Endothelial cell of umbilical vein (primary cell): Measurements from ENCODE around the gene DMTF1. TPM values are rescaled to one million over a fixed set of nuclear protein-coding genes. Genes with fewer than 3 reads are reported as not detected.

Experiments
- BruUV-seq: library from RNA; stranded (reverse); fragments of 400-500 nt; replicated peaks from 2 replicates; lab custom pipeline; 2021; lab: Mats Ljungman, UMichigan
- CTCF ChIA-PET: fragments of 300-600, 350-600 bp; sonication (Branson Sonifier 250); formaldehyde crosslinking; loops from one replicate; lab custom pipeline; 2021; ENCODE audit warnings: antibody characterized with exemption, inconsistent platforms; lab: Charles Lee
- POLR2A ChIA-PET: fragments of 300-600, 350-600 bp; sonication (Branson Sonifier 250); formaldehyde crosslinking; loops from one replicate; lab custom pipeline; 2021; ENCODE audit warnings: antibody characterized with exemption, inconsistent platforms; lab: Charles Lee
- DNase-seq: peaks from one replicate; pipeline ENCODE4 v3.0.0-alpha.2; 2011; ENCODE audit warnings: low read depth, low spot score
- FAIRE-seq: peaks from 2 replicates; lab custom pipeline; 2011; peaks lifted over from hg19 to GRCh38; lab: Jason Lieb, UNC
- H2AFZ ChIP-seq: 2 replicates; pipeline ENCODE4 v1.6.0; 2012; ENCODE audit warnings: low read depth, low read length, control low read depth, inconsistent platforms
- H3K27ac ChIP-seq: 2 replicates; pipeline ENCODE4 v1.5.1; 2011; ENCODE audit warnings: low read depth, mild to moderate bottlenecking, control low read depth, low read length, moderate library complexity; ENCODE audit not compliant: insufficient read depth
- H3K27me3 ChIP-seq, 2 experiments: 2 replicates each; pipeline versions ENCODE4 v1.6.0 to v1.6.1; 2011; ENCODE audit warnings: low read length in 2 of 2, mixed read lengths in 1 of 2; ENCODE audit not compliant: control insufficient read depth in 2 of 2, insufficient read depth in 2 of 2
- H3K36me3 ChIP-seq, 2 experiments: 2 replicates in 1 of 2; 3 replicates in 1 of 2; pipeline ENCODE4 v1.5.1; 2011; ENCODE audit warnings: low read length in 2 of 2, mild to moderate bottlenecking in 1 of 2, moderate library complexity in 1 of 2; ENCODE audit not compliant: control insufficient read depth in 2 of 2, insufficient read depth in 2 of 2; ENCODE audit errors: extremely low read depth in 1 of 2
- H3K4me1 ChIP-seq: 3 replicates; pipeline ENCODE4 v1.5.1; 2011; ENCODE audit warnings: mild to moderate bottlenecking, low read length; ENCODE audit not compliant: control insufficient read depth, insufficient read depth; ENCODE audit errors: extremely low read depth
- H3K4me2 ChIP-seq: 2 replicates; pipeline ENCODE4 v1.6.1; 2011; ENCODE audit warnings: low read length, control low read depth, mixed read lengths; ENCODE audit not compliant: insufficient read depth
- H3K4me3 ChIP-seq, 3 experiments: fragments of 200-600 bp in 1 of 3; sonication (generic), shearing (Covaris generic) in 1 of 3; replicated peaks in 1 of 3; 2 replicates each; pipeline ENCODE4 v1.5.1; 2011 to 2016; ENCODE audit warnings: control low read depth in 3 of 3, low read length in 3 of 3, mild to moderate bottlenecking in 2 of 3, inconsistent platforms in 1 of 3, low read depth in 1 of 3, moderate library complexity in 1 of 3; ENCODE audit not compliant: insufficient read depth in 1 of 3
- H3K79me2 ChIP-seq: 2 replicates; pipeline ENCODE4 v1.6.0; 2012; ENCODE audit warnings: low read length, inconsistent platforms; ENCODE audit not compliant: control insufficient read depth, insufficient read depth
- H3K9ac ChIP-seq: replicated peaks from 2 replicates; pipeline ENCODE3; 2011; ENCODE audit warnings: low read length, control low read depth; ENCODE audit not compliant: insufficient read depth; ENCODE audit errors: extremely low read depth
- H3K9me1 ChIP-seq: replicated peaks from 3 replicates; pipeline ENCODE4 v1.6.0; 2011; ENCODE audit warnings: mild to moderate bottlenecking, low read length; ENCODE audit not compliant: control insufficient read depth, insufficient read depth; ENCODE audit errors: extremely low read depth
- H3K9me3 ChIP-seq: replicated peaks from 2 replicates; pipeline ENCODE4 v1.5.1; 2012; ENCODE audit warnings: low read length, inconsistent platforms; ENCODE audit not compliant: control insufficient read depth, insufficient read depth
- H4K20me1 ChIP-seq: replicated peaks from 2 replicates; pipeline ENCODE3; 2011; ENCODE audit warnings: mild to moderate bottlenecking, low read length; ENCODE audit not compliant: control insufficient read depth, insufficient read depth; ENCODE audit errors: extremely low read depth
- EZH2 ChIP-seq: IDR thresholded peaks from 2 replicates; pipeline ENCODE4 v1.6.1; 2012; ENCODE audit warnings: borderline replicate concordance, low read depth, mild to moderate bottlenecking, moderate library complexity, low read length, inconsistent platforms; ENCODE audit not compliant: severe bottlenecking
- FOS ChIP-seq: IDR thresholded peaks from 2 replicates; pipeline ENCODE4 v1.6.1; 2011; ENCODE audit warnings: mild to moderate bottlenecking, low read length, moderate library complexity, borderline replicate concordance; ENCODE audit not compliant: insufficient read depth
- GATA2 ChIP-seq: IDR thresholded peaks from 2 replicates; pipeline ENCODE4 v1.7.0; 2011; ENCODE audit warnings: low read depth, mild to moderate bottlenecking, moderate library complexity, mixed read lengths, low read length; ENCODE audit not compliant: insufficient read length, insufficient read depth
- JUN ChIP-seq: IDR thresholded peaks from 2 replicates; pipeline ENCODE4 v1.6.1; 2011; ENCODE audit warnings: borderline replicate concordance, low read depth; ENCODE audit not compliant: insufficient read length, insufficient read depth
- MAX ChIP-seq: IDR thresholded peaks from 2 replicates; pipeline ENCODE4 v1.6.1; 2011; ENCODE audit not compliant: insufficient read depth, insufficient read length
- MYC ChIP-seq: IDR thresholded peaks from one replicate; pipeline ENCODE4 v1.6.1; 2011; ENCODE audit warnings: mild to moderate bottlenecking, low read depth, low read length
- POLR2A ChIP-seq: IDR thresholded peaks from 2 replicates; pipeline ENCODE4 v1.6.1; 2012; ENCODE audit warnings: low read depth, mild to moderate bottlenecking, control low read depth, low read length
- POLR2AphosphoS5 ChIP-seq: IDR thresholded peaks from 2 replicates; pipeline ENCODE4 v1.6.1; 2012; ENCODE audit warnings: low read depth, mild to moderate bottlenecking, control low read depth, low read length, moderate library complexity; ENCODE audit not compliant: insufficient read depth
- dilution Hi-C: fragments of 300-500 bp; cut with MboI; formaldehyde crosslinking; loops from one replicate; pipeline ENCODE4 v1.15.0; 2019; ENCODE audit warnings: low sequenced_read_pairs; ENCODE audit not compliant: extremely low pct_ligation_motif_present
- intact Hi-C: fragments of 100-400 bp; cut with micrococcal nuclease; formaldehyde crosslinking; loops from one replicate; pipeline ENCODE4 v1.10.0; 2022
- polyA plus RNA-seq, 4 experiments: library from polyadenylated mRNA; depleted of rRNA in 3 of 4; stranded (reverse) in 3 of 4; unstranded in 1 of 4; fragments of >200 nt; gene quantifications; 2 replicates each; pipeline versions ENCODE4 v1.2.1 to v1.2.3, GENCODE V29; 2011 to 2012; ENCODE audit warnings: missing spikeins in 1 of 4
- total RNA-seq: library from RNA; stranded (reverse); gene quantifications from 2 replicates; pipeline ENCODE4 v1.2.3, GENCODE V29; 2021
- TF ChIP-seq, protein P1 (sequence below), 2 donors: IDR thresholded peaks; 1 replicate in 1 of 2; 2 replicates in 1 of 2; pipeline ENCODE4 v1.5.1; 2011; ENCODE audit warnings: low read length in 2 of 2, mild to moderate bottlenecking in 2 of 2, moderate library complexity in 2 of 2, control low read depth in 1 of 2, inconsistent platforms in 1 of 2, low read depth in 1 of 2; ENCODE audit not compliant: insufficient read depth in 1 of 2; ENCODE audit errors: extremely low read depth in 1 of 2

Gene DMTF1
- total and polyA plus RNA-seq, 2 donors (not counting 3 experiments of a cell fraction or from before 2014, with no cell fraction given) = 78.5 to 100.0 TPM

DNA sequence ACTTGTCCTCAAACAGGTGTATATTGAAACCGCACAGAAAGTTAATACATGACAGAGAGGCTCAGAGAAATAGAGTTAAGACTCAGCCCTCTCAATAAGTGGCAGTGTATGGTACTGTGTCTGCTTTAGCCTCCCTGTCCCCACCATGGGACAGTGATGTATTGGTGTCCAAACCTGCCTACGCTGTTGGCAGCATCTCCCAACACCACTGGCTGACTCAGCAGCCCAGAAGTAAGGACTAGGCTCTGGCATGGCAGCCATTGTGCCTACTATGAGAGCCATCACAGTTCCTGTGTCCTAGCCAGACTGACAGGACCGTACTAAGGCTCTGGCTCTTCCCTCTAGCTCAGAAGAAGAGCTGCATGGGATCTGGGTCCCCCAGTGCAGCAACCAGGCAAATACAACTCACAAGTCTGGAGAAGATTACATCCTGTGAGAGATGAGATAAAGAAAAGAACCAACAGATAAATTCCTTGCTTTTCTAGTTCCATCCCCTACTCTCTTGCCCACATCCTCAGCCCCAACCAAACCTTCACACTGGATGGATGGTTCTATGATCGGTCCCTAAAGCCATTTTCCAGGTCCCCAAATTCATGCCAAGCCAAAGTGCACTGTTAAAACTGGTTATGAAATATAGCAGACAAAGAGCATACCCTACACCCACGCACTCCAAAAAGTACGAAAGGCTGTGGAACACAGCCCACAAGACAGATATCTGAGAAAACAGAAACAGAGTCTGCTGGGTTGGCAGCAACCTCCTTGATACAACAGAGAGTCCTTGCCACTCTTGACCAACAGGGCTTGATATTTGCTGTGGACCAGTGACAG lies 44.1 kb upstream of the DMTF1 start:
- Histone ChIP-seq H2AFZ (no peak overlapping the region), H3K4me1 (no peaks in the 10 kb centered on the region), H3K9me3 (no peaks in the 10 kb centered on the region), H3K36me3 (no peaks in the 10 kb centered on the region), H3K27me3 (peaks cover 6 to 12% of the 10 kb centered on the region in 2 experiments), H3K79me2 (no peaks in the 10 kb centered on the region), H3K27ac (no peak overlapping the region), H3K9me1 (no peaks in the 10 kb centered on the region), H3K4me3 (no peak overlapping the region), H3K4me2 (no peak overlapping the region), H4K20me1 (no peaks in the 10 kb centered on the region), H3K9ac (no peak overlapping the region)
- CTCF ChIA-PET = no interaction called here
- POLR2A ChIA-PET = no interaction called here
- dilution Hi-C loops = no loop called here
- FAIRE-seq (no peak), DNase-seq (no peak)
- no TSS peak for BruUV-seq
- TF ChIP-seq GATA2 (no peak), POLR2A (no peak), JUN (no peak), POLR2AphosphoS5 (no peak), MAX (no peak), EZH2 (no peak), MYC (no peak), FOS (no peak)
- TF ChIP-seq, protein P1, sequence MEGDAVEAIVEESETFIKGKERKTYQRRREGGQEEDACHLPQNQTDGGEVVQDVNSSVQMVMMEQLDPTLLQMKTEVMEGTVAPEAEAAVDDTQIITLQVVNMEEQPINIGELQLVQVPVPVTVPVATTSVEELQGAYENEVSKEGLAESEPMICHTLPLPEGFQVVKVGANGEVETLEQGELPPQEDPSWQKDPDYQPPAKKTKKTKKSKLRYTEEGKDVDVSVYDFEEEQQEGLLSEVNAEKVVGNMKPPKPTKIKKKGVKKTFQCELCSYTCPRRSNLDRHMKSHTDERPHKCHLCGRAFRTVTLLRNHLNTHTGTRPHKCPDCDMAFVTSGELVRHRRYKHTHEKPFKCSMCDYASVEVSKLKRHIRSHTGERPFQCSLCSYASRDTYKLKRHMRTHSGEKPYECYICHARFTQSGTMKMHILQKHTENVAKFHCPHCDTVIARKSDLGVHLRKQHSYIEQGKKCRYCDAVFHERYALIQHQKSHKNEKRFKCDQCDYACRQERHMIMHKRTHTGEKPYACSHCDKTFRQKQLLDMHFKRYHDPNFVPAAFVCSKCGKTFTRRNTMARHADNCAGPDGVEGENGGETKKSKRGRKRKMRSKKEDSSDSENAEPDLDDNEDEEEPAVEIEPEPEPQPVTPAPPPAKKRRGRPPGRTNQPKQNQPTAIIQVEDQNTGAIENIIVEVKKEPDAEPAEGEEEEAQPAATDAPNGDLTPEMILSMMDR (IDR thresholded peaks at IDR 0.05; ENCODE audit: extremely low read depth in 1 of 2, insufficient read depth in 1 of 2, low read depth in 1 of 2, low read length in 2 of 2) = no peak
- intact Hi-C loops = no loop called here
